Measurements from ENCODE around the gene FTL. TPM values are rescaled to one million over a fixed set of nuclear protein-coding genes. Genes with fewer than 3 reads are reported as not detected.

The FTL gene
- total and polyA plus RNA-seq, 8 donors, result 1,292 to 8,824 (median 3,975) TPM

- TF ChIP-seq POLR2AphosphoS5 (IDR thresholded peaks at IDR 0.05) (peak in 2 of 3 donors; percentile 36 to 51), CTCF (IDR thresholded peaks at IDR 0.05) (no peak)
- no peaks in the 10 kb centered on the region for H3K27me3 ChIP-seq
- intact Hi-C loops (cut with DNase I; ENCODE audit: low total_unique reads), result no loop called here
- peaks cover 31 to 64% (median 61%) of the 10 kb centered on the region in 4 donors for H3K36me3 ChIP-seq
- 73 to 77% (median 76%) methylated on average over 14 of the region's 14 CpGs for WGBS, 5 donors
- peak in 1 of 2 donors; percentile 67 for DNase-seq
- H3K4me1 ChIP-seq, result peaks cover 33 to 77% (median 56%) of the 10 kb centered on the region in 4 donors
- no peaks in the 10 kb centered on the region for H3K9me3 ChIP-seq
- peak overlapping the region; percentile 77 to 98 (median 90) for H3K4me3 ChIP-seq
- H3K27ac ChIP-seq, result peak overlapping the region; percentile 5 to 97 (median 94)
Observed at GRCh38 chr19:48967346-48968178, 2.5 kb downstream of the FTL start.

- no peaks in the 10 kb centered on the region for H3K9me3 ChIP-seq
Observed at GRCh38 chr19:48968179-48968661, 3.1 kb downstream of the FTL start.

GRCh38 chr19:48968813-48969218 lies 3.7 kb downstream of the FTL start:
- peak in 1 of 4 donors; percentile 20 for TF ChIP-seq POLR2A (IDR thresholded peaks at IDR 0.05)
- no peak for TF ChIP-seq EP300 (IDR thresholded peaks at IDR 0.05)
- TF ChIP-seq CTCF (IDR thresholded peaks at IDR 0.05), result no peak
- no peak for TF ChIP-seq POLR2AphosphoS5 (IDR thresholded peaks at IDR 0.05)
- WGBS, 5 donors, result 67 to 82% (median 71%) methylated on average over 15 of the region's 15 CpGs
- no peak for DNase-seq
- Histone ChIP-seq H3K27ac (peak overlapping the region in 4 of 5 donors; percentile 93 to 97 (median 96)), H3K27me3 (no peaks in the 10 kb centered on the region), H3K9me3 (no peaks in the 10 kb centered on the region), H3K4me3 (no peak overlapping the region), H3K4me1 (peaks cover 24 to 64% (median 44%) of the 10 kb centered on the region in 4 donors), H3K36me3 (peaks cover 38 to 77% (median 74%) of the 10 kb centered on the region in 4 donors)
- intact Hi-C loops (cut with DNase I; ENCODE audit: low total_unique reads), result no loop called here

More at GRCh38 chr19:48968179-48968661, 3.1 kb downstream of the FTL start:
- no peak overlapping the region for H3K4me3 ChIP-seq
- no peaks in the 10 kb centered on the region for H3K27me3 ChIP-seq
- 53 to 61% (median 59%) methylated on average over 4 of the region's 4 CpGs for WGBS, 5 donors
- intact Hi-C loops (cut with DNase I; ENCODE audit: low total_unique reads), result no loop called here
- DNase-seq, result peak in 1 of 2 donors; percentile 35
- peaks cover 35 to 71% (median 68%) of the 10 kb centered on the region in 4 donors for H3K36me3 ChIP-seq
- H3K4me1 ChIP-seq, result peaks cover 30 to 70% (median 50%) of the 10 kb centered on the region in 4 donors
- TF ChIP-seq EP300 (IDR thresholded peaks at IDR 0.05) (no peak), CTCF (IDR thresholded peaks at IDR 0.05) (no peak), POLR2AphosphoS5 (IDR thresholded peaks at IDR 0.05) (peak in 1 of 3 donors; percentile 16)
- peak overlapping the region; percentile 11 to 97 (median 94) for H3K27ac ChIP-seq

GRCh38 chr19:48969276-48970138 lies 4.4 kb downstream of the FTL start:
- WGBS, 5 donors, result 89 to 95% (median 93%) methylated on average over 42 to 45 of the region's 45 CpGs
- peaks cover 44 to 84% (median 81%) of the 10 kb centered on the region in 4 donors for H3K36me3 ChIP-seq
- no peaks in the 10 kb centered on the region for H3K27me3 ChIP-seq

More at GRCh38 chr19:48969276-48970138, 4.4 kb downstream of the FTL start:
- no peak for DNase-seq
- intact Hi-C loops (cut with DNase I; ENCODE audit: low total_unique reads), result no loop called here
- H3K27ac ChIP-seq, result peak overlapping the region in 3 of 5 donors; percentile 93 to 97 (median 97)
- peaks cover 17 to 57% (median 37%) of the 10 kb centered on the region in 4 donors for H3K4me1 ChIP-seq
- H3K9me3 ChIP-seq, result no peaks in the 10 kb centered on the region
- no peak for TF ChIP-seq EP300 (IDR thresholded peaks at IDR 0.05)
- TF ChIP-seq POLR2AphosphoS5 (IDR thresholded peaks at IDR 0.05), result peak in 1 of 3 donors; percentile 29
- TF ChIP-seq CTCF (IDR thresholded peaks at IDR 0.05), result no peak
- no peak for TF ChIP-seq POLR2A (IDR thresholded peaks at IDR 0.05)
- no peak overlapping the region for H3K4me3 ChIP-seq
